ENCODE results near the gene ATF7IP. TPM values are rescaled to one million over a fixed set of nuclear protein-coding genes. Genes with fewer than 3 reads are reported as not detected.
A peak's percentile ranks its signal among the peaks of the same experiment; 100 is the strongest.

Gene ATF7IP
- total RNA-seq, 3 donors from 2014 or later (not counting 1 experiment from before 2014, with no cell fraction given), result 161 to 180 (median 173) TPM

DNA sequence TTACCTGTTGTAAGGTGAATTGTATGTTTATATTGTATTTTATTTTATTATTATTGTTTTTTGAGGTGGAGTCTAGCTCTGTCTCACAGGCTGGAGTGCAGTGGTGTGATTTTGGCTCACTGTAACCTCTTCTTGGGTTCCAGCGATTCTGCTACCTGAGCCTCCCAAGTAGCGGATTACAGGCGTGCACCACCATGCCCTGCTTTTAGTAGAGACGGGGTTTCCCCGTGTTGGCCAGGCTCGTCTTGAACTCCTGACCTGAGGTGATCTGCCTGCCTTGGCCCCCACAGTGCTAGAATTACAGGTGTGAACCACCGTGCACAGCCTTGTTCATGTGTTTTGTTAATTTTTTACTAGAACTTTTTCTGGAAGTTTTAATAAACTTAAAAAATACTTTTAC is 3.8 kb downstream of the ATF7IP start:
- Mint-ChIP-seq H3K27me3 (ENCODE audit: low read depth in 2 of 2) (no peaks in the 10 kb centered on the region), H3K4me3 (peak overlapping the region; percentile 77), H3K27ac (peak overlapping the region; percentile 64 to 85), H3K9me3 (peaks cover 0 to 3% of the 10 kb centered on the region in 2 donors), H3K36me3 (no peaks in the 10 kb centered on the region), H3K4me1 (peaks cover 54 to 68% of the 10 kb centered on the region in 2 donors)
- intact Hi-C loops (cut with micrococcal nuclease), result loop anchor here (5.0 kb wide), 2 partner anchors 132 to 593 kb away; partner anchors contain the start of gene ARHGDIB
- 84% methylated on average over 7 of the region's 7 CpGs for WGBS (ENCODE audit: insufficient coverage)
- H3K4me1 ChIP-seq (ENCODE audit: control insufficient read depth, insufficient read depth, low read length), result peaks cover 21% of the 10 kb centered on the region
- TF ChIP-seq, protein P1, sequence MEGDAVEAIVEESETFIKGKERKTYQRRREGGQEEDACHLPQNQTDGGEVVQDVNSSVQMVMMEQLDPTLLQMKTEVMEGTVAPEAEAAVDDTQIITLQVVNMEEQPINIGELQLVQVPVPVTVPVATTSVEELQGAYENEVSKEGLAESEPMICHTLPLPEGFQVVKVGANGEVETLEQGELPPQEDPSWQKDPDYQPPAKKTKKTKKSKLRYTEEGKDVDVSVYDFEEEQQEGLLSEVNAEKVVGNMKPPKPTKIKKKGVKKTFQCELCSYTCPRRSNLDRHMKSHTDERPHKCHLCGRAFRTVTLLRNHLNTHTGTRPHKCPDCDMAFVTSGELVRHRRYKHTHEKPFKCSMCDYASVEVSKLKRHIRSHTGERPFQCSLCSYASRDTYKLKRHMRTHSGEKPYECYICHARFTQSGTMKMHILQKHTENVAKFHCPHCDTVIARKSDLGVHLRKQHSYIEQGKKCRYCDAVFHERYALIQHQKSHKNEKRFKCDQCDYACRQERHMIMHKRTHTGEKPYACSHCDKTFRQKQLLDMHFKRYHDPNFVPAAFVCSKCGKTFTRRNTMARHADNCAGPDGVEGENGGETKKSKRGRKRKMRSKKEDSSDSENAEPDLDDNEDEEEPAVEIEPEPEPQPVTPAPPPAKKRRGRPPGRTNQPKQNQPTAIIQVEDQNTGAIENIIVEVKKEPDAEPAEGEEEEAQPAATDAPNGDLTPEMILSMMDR (IDR thresholded peaks at IDR 0.05), result no peak
- DNase-seq (peak in 1 of 2 donors; percentile 39), ATAC-seq (no peak)
- no peak overlapping the region for H3K4me3 ChIP-seq (ENCODE audit: low read length)
- peaks cover 3% of the 10 kb centered on the region for H3K36me3 ChIP-seq (ENCODE audit: control insufficient read depth, insufficient read depth, low read length)
- H3K27me3 ChIP-seq (ENCODE audit: control insufficient read depth, insufficient read depth, low read length), result no peaks in the 10 kb centered on the region
- H3K9me3 ChIP-seq (ENCODE audit: control insufficient read depth, insufficient read depth, low read length), result no peaks in the 10 kb centered on the region
- H3K27ac ChIP-seq (ENCODE audit: low read length), result peak overlapping the region; percentile 1

DNA sequence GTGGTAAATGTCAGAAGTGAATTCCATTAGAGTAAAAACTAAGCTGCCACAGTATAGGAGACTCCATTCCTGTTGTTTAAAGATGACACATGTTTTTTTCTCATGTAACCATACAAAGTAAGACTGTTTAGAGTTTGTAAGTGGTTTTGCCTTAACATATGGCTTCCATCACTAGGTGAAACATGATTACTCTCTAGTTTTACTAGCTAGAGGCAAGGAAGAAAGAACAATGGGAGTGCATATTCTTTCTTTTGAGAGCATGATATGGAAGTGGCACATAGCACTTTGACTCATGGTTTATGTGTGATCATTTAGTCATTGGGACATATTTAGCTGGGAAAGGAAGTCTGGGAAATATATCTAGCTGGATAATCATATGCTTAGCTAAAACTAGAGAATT is 7.7 kb downstream of the ATF7IP start:
- H3K4me3 ChIP-seq (ENCODE audit: low read length), result no peak overlapping the region
- DNase-seq (no peak), ATAC-seq (peak in 2 of 3 donors; percentile 33 to 34)
- H3K27ac ChIP-seq (ENCODE audit: low read length), result peak overlapping the region; percentile 33
- peaks cover 3% of the 10 kb centered on the region for H3K36me3 ChIP-seq (ENCODE audit: control insufficient read depth, insufficient read depth, low read length)
- Mint-ChIP-seq H3K27me3 (ENCODE audit: low read depth in 2 of 2) (no peaks in the 10 kb centered on the region), H3K4me1 (peaks cover 30 to 55% of the 10 kb centered on the region in 2 donors), H3K4me3 (no peak overlapping the region), H3K9me3 (no peaks in the 10 kb centered on the region), H3K36me3 (no peaks in the 10 kb centered on the region), H3K27ac (peak overlapping the region; percentile 76 to 83)
- intact Hi-C loops (cut with micrococcal nuclease), result no loop called here
- TF ChIP-seq, protein P1 (IDR thresholded peaks at IDR 0.05), result no peak
- H3K27me3 ChIP-seq (ENCODE audit: control insufficient read depth, insufficient read depth, low read length), result no peaks in the 10 kb centered on the region
- peaks cover 14% of the 10 kb centered on the region for H3K4me1 ChIP-seq (ENCODE audit: control insufficient read depth, insufficient read depth, low read length)
- peaks cover 5% of the 10 kb centered on the region for H3K9me3 ChIP-seq (ENCODE audit: control insufficient read depth, insufficient read depth, low read length)

DNA sequence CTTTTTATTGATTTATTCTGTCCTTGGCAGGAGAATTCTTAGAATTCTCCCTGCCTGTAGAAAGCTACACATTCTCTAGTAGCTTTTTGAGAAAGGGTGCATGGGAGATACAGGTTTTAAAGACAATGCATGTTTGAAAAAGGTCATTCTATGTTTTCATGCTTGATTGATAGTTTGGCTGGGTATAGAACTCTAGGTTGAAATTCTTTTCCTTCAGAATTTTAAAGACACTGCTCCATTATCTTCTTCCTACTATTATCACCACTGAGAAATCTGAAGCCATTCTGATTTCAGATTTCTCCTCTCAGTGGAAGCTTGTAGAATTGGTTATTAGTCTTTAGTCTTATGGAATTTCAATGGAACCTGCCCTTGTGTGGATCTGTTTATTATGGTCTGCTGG is 14.0 kb downstream of the ATF7IP start:
- Histone ChIP-seq H3K4me3 (ENCODE audit: low read length) (no peak overlapping the region), H3K27me3 (ENCODE audit: control insufficient read depth, insufficient read depth, low read length) (no peaks in the 10 kb centered on the region), H3K36me3 (ENCODE audit: control insufficient read depth, insufficient read depth, low read length) (peaks cover 7% of the 10 kb centered on the region), H3K4me1 (ENCODE audit: control insufficient read depth, insufficient read depth, low read length) (no peaks in the 10 kb centered on the region), H3K27ac (ENCODE audit: low read length) (no peak overlapping the region), H3K9me3 (ENCODE audit: control insufficient read depth, insufficient read depth, low read length) (peaks cover 14% of the 10 kb centered on the region)
- no peak for DNase-seq
- ATAC-seq, result no peak
- TF ChIP-seq, protein P1 (IDR thresholded peaks at IDR 0.05), result no peak
- H3K27me3 Mint-ChIP-seq (ENCODE audit: low read depth in 2 of 2), result no peaks in the 10 kb centered on the region
- H3K9me3 Mint-ChIP-seq, result peaks cover 0 to 11% of the 10 kb centered on the region in 2 donors
- no peak overlapping the region for H3K4me3 Mint-ChIP-seq
- intact Hi-C loops (cut with micrococcal nuclease), result no loop called here
- peaks cover 33 to 38% of the 10 kb centered on the region in 2 donors for H3K4me1 Mint-ChIP-seq
- H3K36me3 Mint-ChIP-seq, result peaks cover 24% of the 10 kb centered on the region
- peak overlapping the region; percentile 19 to 65 for H3K27ac Mint-ChIP-seq
